ENCODE data around the gene HOXB9. TPM values are rescaled to one million over a fixed set of nuclear protein-coding genes. Genes with fewer than 3 reads are reported as not detected.

The HOXB9 gene
- total and polyA plus RNA-seq, 10 of the 15 experiments (the other 5 are each of a cell fraction or from before 2014, with no cell fraction given) = 0.01 to 0.49 (median 0.09) TPM; not detected in 5

GRCh38 chr17:48593840-48594537, 32.2 kb downstream of the HOXB9 start (continued):
- TF ChIP-seq SP1 (IDR thresholded peaks at IDR 0.05; ENCODE audit: low read depth, low read length) (no peak), SPI1 (IDR thresholded peaks at IDR 0.05; ENCODE audit: borderline replicate concordance, insufficient read depth, low read depth, low read length) (peak; percentile 68; the same call in 1 of the 2 replicates), EGR1 (IDR thresholded peaks at IDR 0.05; ENCODE audit: borderline replicate concordance in 1 of 2, low read depth in 2 of 2, low read length in 2 of 2) (no peak), ZNF207 (IDR thresholded peaks at IDR 0.05; ENCODE audit: borderline replicate concordance) (peak; percentile 21; the same call in 1 of the 2 replicates), IRF4 (IDR thresholded peaks at IDR 0.05; ENCODE audit: low read depth, low read length) (0 out of 2 replicates have a peak, but pooled peaks have one; percentile 23), HSF1 (IDR thresholded peaks at IDR 0.05; ENCODE audit: low read depth, low read length) (no peak), SMC3 (IDR thresholded peaks at IDR 0.05; ENCODE audit: borderline replicate concordance, low read length) (peak; percentile 95), NRF1 (conservative IDR thresholded peaks at IDR 0.05; ENCODE audit: low read depth, low read length) (no peak), RAD21 (IDR thresholded peaks at IDR 0.05; ENCODE audit: insufficient read depth, low read depth, low read length) (peak; percentile 80), NFIC (IDR thresholded peaks at IDR 0.05; ENCODE audit: low read depth, low read length) (no peak), GATAD2B (conservative IDR thresholded peaks at IDR 0.05; ENCODE audit: low read depth) (no peak), USF2 (IDR thresholded peaks at IDR 0.05; ENCODE audit: borderline replicate concordance, low read depth, low read length) (no peak), YBX1 (IDR thresholded peaks at IDR 0.05) (no peak), YY1 (IDR thresholded peaks at IDR 0.05; ENCODE audit: low read depth, low read length) (peak; percentile 96), CEBPZ (IDR thresholded peaks at IDR 0.05; ENCODE audit: low read depth, low read length) (no peak), ZNF592 (IDR thresholded peaks at IDR 0.05) (0 out of 2 replicates have a peak, but pooled peaks have one; percentile 56), SMAD5 (IDR thresholded peaks at IDR 0.05; ENCODE audit: low read depth) (no peak)
